H1 (cell line): Measurements from ENCODE around the gene RUFY1. TPM values are rescaled to one million over a fixed set of nuclear protein-coding genes. Genes with fewer than 3 reads are reported as not detected.
A peak's percentile ranks its signal among the peaks of the same experiment; 100 is the strongest.

ENCODE experiments used
- BCL11A ChIP-seq, 2 experiments: IDR thresholded peaks; one replicate each; pipeline ENCODE4 v1.6.1; 2011; ENCODE audit warnings: low read depth in 2 of 2, low read length in 2 of 2, mild to moderate bottlenecking in 2 of 2
- CHD1 ChIP-seq: IDR thresholded peaks from 2 replicates; pipeline ENCODE4 v1.6.1; 2012; ENCODE audit warnings: low read depth, low read length, improper control_type of control experiment
- CREB1 ChIP-seq: IDR thresholded peaks from 2 replicates; pipeline ENCODE4 v1.6.1; 2012; ENCODE audit warnings: inconsistent platforms
- CTBP2 ChIP-seq: IDR thresholded peaks from 2 replicates; pipeline ENCODE4 v1.7.0; 2011; ENCODE audit warnings: borderline replicate concordance, mild to moderate bottlenecking, moderate library complexity, mixed read lengths, low read length; ENCODE audit not compliant: insufficient read depth, insufficient read length
- EZH2 ChIP-seq: fragments of 200-600 bp; sonication (generic); IDR thresholded peaks from 2 replicates; pipeline ENCODE4 v1.7.1; 2012; ENCODE audit warnings: low read depth, mild to moderate bottlenecking, moderate library complexity, low read length, inconsistent platforms; ENCODE audit not compliant: severe bottlenecking
- GTF2F1 ChIP-seq: IDR thresholded peaks from 2 replicates; pipeline ENCODE4 v1.6.1; 2012; ENCODE audit warnings: low read depth, low read length, improper control_type of control experiment, borderline replicate concordance
- JUN ChIP-seq: IDR thresholded peaks from 2 replicates; pipeline ENCODE4 v1.6.1; 2011; ENCODE audit warnings: low read depth, mild to moderate bottlenecking, improper control_type of control experiment, low read length
- JUND ChIP-seq: IDR thresholded peaks from 2 replicates; pipeline ENCODE4 v1.6.1; 2011; ENCODE audit warnings: mild to moderate bottlenecking, improper control_type of control experiment, low read length
- RFX5 ChIP-seq: IDR thresholded peaks from 2 replicates; pipeline ENCODE4 v1.6.1; 2011; ENCODE audit warnings: low read depth, low read length, improper control_type of control experiment, borderline replicate concordance
- SIRT6 ChIP-seq: IDR thresholded peaks from one replicate; pipeline ENCODE4 v1.7.1; 2012; ENCODE audit warnings: low read length, inconsistent platforms
- SIX5 ChIP-seq: IDR thresholded peaks from 2 replicates; pipeline ENCODE4 v1.6.1; 2011; ENCODE audit warnings: mild to moderate bottlenecking, low read depth, low read length
- SP1 ChIP-seq: IDR thresholded peaks from 2 replicates; pipeline ENCODE4 v1.6.1; 2011; ENCODE audit warnings: low read depth, low read length
- SP4 ChIP-seq: IDR thresholded peaks from 2 replicates; pipeline ENCODE4 v1.6.1; 2012; ENCODE audit warnings: low read length, inconsistent platforms
- TAF1 ChIP-seq: IDR thresholded peaks from 2 replicates; pipeline ENCODE4 v1.6.1; 2011; ENCODE audit warnings: mild to moderate bottlenecking, low read depth, low read length
- TAF7 ChIP-seq: optimal IDR thresholded peaks from 2 replicates; pipeline ENCODE3; 2011; ENCODE audit warnings: low read depth, mild to moderate bottlenecking, inconsistent platforms, low read length, moderate library complexity, borderline replicate concordance
- polyA plus RNA-seq, 7 experiments: library from polyadenylated mRNA; depleted of rRNA in 3 of 7; stranded (reverse) in 5 of 7; unstranded in 2 of 7; fragments of >200 nt in 5 of 7; fragments of 200-250 nt in 2 of 7; gene quantifications; 1 replicate in 5 of 7; 2 replicates in 1 of 7; 4 replicates in 1 of 7; pipeline versions ENCODE4 v1.2.1 to v1.2.3, GENCODE V29; 2011 to 2013; ENCODE audit warnings: missing spikeins in 2 of 7, mixed read lengths in 2 of 7
- total RNA-seq: library from RNA; stranded (reverse); fragmentation: NEBNext Ultra II Directional; extraction: Animal tissue kit (Norgen Biotek cat#: 25700); gene quantifications from 2 replicates; pipeline ENCODE4 v1.2.1, GENCODE V29; 2021
- TF ChIP-seq, protein P1 (sequence below): IDR thresholded peaks from 2 replicates; pipeline ENCODE4 v1.6.1; 2012; ENCODE audit warnings: low read length, inconsistent platforms
- TF ChIP-seq, protein P2 (sequence below): IDR thresholded peaks from 2 replicates; pipeline ENCODE4 v1.6.1; 2012; ENCODE audit warnings: inconsistent platforms
- TF ChIP-seq, protein P3 (sequence below): IDR thresholded peaks from 2 replicates; pipeline ENCODE4 v1.6.1; 2011; ENCODE audit warnings: low read depth, mild to moderate bottlenecking, low read length; ENCODE audit not compliant: insufficient read depth
- TF ChIP-seq, protein P4 (sequence below), 3 experiments: IDR thresholded peaks; 1 replicate in 2 of 3; 2 replicates in 1 of 3; pipeline versions ENCODE4 v1.5.1 to v1.6.1; 2011; ENCODE audit warnings: low read length in 3 of 3, mild to moderate bottlenecking in 3 of 3, inconsistent platforms in 2 of 3, low read depth in 1 of 3, moderate library complexity in 1 of 3; ENCODE audit not compliant: insufficient read depth in 1 of 3; ENCODE audit errors: control extremely low read depth in 1 of 3

Gene RUFY1
- total and polyA plus RNA-seq, 2 of the 8 experiments (the other 6 are each of a cell fraction or from before 2014, with no cell fraction given): 22.4 to 29.5 TPM

- no peak for TF ChIP-seq CHD1
- peak; percentile 88 for TF ChIP-seq TAF1
- TF ChIP-seq TAF7: peak; percentile 41
- no peak for TF ChIP-seq CREB1
- no peak for TF ChIP-seq JUND
- no peak for TF ChIP-seq GTF2F1
- TF ChIP-seq, protein P1, sequence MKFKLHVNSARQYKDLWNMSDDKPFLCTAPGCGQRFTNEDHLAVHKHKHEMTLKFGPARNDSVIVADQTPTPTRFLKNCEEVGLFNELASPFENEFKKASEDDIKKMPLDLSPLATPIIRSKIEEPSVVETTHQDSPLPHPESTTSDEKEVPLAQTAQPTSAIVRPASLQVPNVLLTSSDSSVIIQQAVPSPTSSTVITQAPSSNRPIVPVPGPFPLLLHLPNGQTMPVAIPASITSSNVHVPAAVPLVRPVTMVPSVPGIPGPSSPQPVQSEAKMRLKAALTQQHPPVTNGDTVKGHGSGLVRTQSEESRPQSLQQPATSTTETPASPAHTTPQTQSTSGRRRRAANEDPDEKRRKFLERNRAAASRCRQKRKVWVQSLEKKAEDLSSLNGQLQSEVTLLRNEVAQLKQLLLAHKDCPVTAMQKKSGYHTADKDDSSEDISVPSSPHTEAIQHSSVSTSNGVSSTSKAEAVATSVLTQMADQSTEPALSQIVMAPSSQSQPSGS: no peak
- no peak; the same call in 1 of the 2 replicates for TF ChIP-seq SP4
- TF ChIP-seq RFX5: no peak
- no peak for TF ChIP-seq SP1
- no peak for TF ChIP-seq EZH2
- TF ChIP-seq CTBP2: no peak
- TF ChIP-seq, protein P2, sequence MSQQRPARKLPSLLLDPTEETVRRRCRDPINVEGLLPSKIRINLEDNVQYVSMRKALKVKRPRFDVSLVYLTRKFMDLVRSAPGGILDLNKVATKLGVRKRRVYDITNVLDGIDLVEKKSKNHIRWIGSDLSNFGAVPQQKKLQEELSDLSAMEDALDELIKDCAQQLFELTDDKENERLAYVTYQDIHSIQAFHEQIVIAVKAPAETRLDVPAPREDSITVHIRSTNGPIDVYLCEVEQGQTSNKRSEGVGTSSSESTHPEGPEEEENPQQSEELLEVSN: no peak
- no peak for TF ChIP-seq JUN
- TF ChIP-seq SIRT6: no peak
- TF ChIP-seq, protein P3, sequence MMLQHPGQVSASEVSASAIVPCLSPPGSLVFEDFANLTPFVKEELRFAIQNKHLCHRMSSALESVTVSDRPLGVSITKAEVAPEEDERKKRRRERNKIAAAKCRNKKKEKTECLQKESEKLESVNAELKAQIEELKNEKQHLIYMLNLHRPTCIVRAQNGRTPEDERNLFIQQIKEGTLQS: no peak
- TF ChIP-seq, protein P4, sequence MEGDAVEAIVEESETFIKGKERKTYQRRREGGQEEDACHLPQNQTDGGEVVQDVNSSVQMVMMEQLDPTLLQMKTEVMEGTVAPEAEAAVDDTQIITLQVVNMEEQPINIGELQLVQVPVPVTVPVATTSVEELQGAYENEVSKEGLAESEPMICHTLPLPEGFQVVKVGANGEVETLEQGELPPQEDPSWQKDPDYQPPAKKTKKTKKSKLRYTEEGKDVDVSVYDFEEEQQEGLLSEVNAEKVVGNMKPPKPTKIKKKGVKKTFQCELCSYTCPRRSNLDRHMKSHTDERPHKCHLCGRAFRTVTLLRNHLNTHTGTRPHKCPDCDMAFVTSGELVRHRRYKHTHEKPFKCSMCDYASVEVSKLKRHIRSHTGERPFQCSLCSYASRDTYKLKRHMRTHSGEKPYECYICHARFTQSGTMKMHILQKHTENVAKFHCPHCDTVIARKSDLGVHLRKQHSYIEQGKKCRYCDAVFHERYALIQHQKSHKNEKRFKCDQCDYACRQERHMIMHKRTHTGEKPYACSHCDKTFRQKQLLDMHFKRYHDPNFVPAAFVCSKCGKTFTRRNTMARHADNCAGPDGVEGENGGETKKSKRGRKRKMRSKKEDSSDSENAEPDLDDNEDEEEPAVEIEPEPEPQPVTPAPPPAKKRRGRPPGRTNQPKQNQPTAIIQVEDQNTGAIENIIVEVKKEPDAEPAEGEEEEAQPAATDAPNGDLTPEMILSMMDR (IDR thresholded peaks at IDR 0.05; ENCODE audit: control extremely low read depth in 1 of 3, insufficient read depth in 1 of 3, low read depth in 1 of 3, low read length in 3 of 3): no peak
- no peak for TF ChIP-seq BCL11A (IDR thresholded peaks at IDR 0.05; ENCODE audit: low read depth in 2 of 2, low read length in 2 of 2)
- TF ChIP-seq SIX5: no peak
Measured at GRCh38 chr5:179550511-179551342, at the start of gene RUFY1 (continued).
